Lower lobe of right lung (tissue), 2 donors: ENCODE measurements around the gene KLF16. TPM values are rescaled to one million over a fixed set of nuclear protein-coding genes. Genes with fewer than 3 reads are reported as not detected.
A peak's percentile ranks its signal among the peaks of the same experiment; 100 is the strongest.

Experiments used
- ATAC-seq, 2 donors: fragments of 200-7000 bp; cut with Tn5 transposase; one replicate each; pipeline ENCODE4 v1.9.1; 2020 to 2022; ENCODE audit warnings: mild to moderate bottlenecking in 2 of 2, moderate library complexity in 2 of 2
- DNase-seq: peaks from one replicate; pipeline ENCODE4 v3.0.0-alpha.2; 2020
- H3K27ac ChIP-seq: fragments of 200-600 bp; one replicate; pipeline ENCODE4 v1.8.0; 2022
- H3K27me3 ChIP-seq: fragments of 200-600 bp; one replicate; pipeline ENCODE4 v1.8.0; 2022; ENCODE audit warnings: low read depth
- H3K36me3 ChIP-seq: fragments of 200-600 bp; one replicate; pipeline ENCODE4 v1.8.0; 2022; ENCODE audit warnings: mild to moderate bottlenecking
- H3K4me1 ChIP-seq: fragments of 200-600 bp; one replicate; pipeline ENCODE4 v1.8.0; 2022
- H3K4me3 ChIP-seq: fragments of 200-600 bp; one replicate; pipeline ENCODE4 v1.8.0; 2022; ENCODE audit warnings: mild to moderate bottlenecking
- H3K9me3 ChIP-seq: fragments of 200-600 bp; one replicate; pipeline ENCODE4 v1.8.0; 2022
- CTCF ChIP-seq: fragments of 200-600 bp; IDR thresholded peaks from one replicate; pipeline ENCODE4 v1.8.0; 2022; ENCODE audit warnings: antibody characterized with exemption, mild to moderate bottlenecking
- intact Hi-C: fragments of 100-400 bp; cut with DNase I; formaldehyde crosslinking; loops from one replicate; pipeline ENCODE4 v1.11.0; 2022
- total RNA-seq: library from RNA; stranded (reverse); fragmentation: NEBNext Ultra II Directional; extraction: Animal tissue kit (Norgen Biotek cat#: 25700); gene quantifications from one replicate; pipeline ENCODE4 v1.2.1, GENCODE V29; 2021
- donor health status: DM: no; HTN: yes; CAD: no; lungs with severe emphysema.

Gene KLF16
- total RNA-seq, 1 donor from 2014 or later, result 22.2 TPM

- Histone ChIP-seq H3K4me1 (peaks cover 52% of the 10 kb centered on the region), H3K9me3 (no peaks in the 10 kb centered on the region), H3K4me3 (peak overlapping the region; percentile 99), H3K27me3 (no peaks in the 10 kb centered on the region), H3K27ac (peak overlapping the region; percentile 97), H3K36me3 (peaks cover 34% of the 10 kb centered on the region)
- intact Hi-C loops, result no loop called here
- DNase-seq (no peak), ATAC-seq (no peak)
- TF ChIP-seq CTCF, result no peak
Measured at GRCh38 chr19:1874554-1875185, 11.3 kb upstream of the KLF16 start.

- Histone ChIP-seq H3K9me3 (no peaks in the 10 kb centered on the region), H3K4me3 (peak overlapping the region; percentile 99), H3K4me1 (peaks cover 52% of the 10 kb centered on the region), H3K27ac (peak overlapping the region; percentile 97), H3K27me3 (no peaks in the 10 kb centered on the region), H3K36me3 (peaks cover 31% of the 10 kb centered on the region)
- TF ChIP-seq CTCF, result no peak
- intact Hi-C loops, result no loop called here
- ATAC-seq (peak; percentile 2 to 19), DNase-seq (no peak)
Measured at GRCh38 chr19:1873524-1874473, 10.4 kb upstream of the KLF16 start.

GRCh38 chr19:1872807-1873523 is 9.6 kb upstream of the KLF16 start:
- peak in 1 of 2 donors; percentile 1 for ATAC-seq
- peak overlapping the region; percentile 97 for H3K27ac ChIP-seq
- DNase-seq, result no peak
- no peaks in the 10 kb centered on the region for H3K9me3 ChIP-seq
- peaks cover 27% of the 10 kb centered on the region for H3K36me3 ChIP-seq
- TF ChIP-seq CTCF, result no peak
- peaks cover 52% of the 10 kb centered on the region for H3K4me1 ChIP-seq
- peak overlapping the region; percentile 99 for H3K4me3 ChIP-seq
- intact Hi-C loops, result no loop called here
- H3K27me3 ChIP-seq, result no peaks in the 10 kb centered on the region

GRCh38 chr19:1871630-1872029 is 8.3 kb upstream of the KLF16 start:
- TF ChIP-seq CTCF, result no peak
- peak overlapping the region; percentile 97 for H3K27ac ChIP-seq
- no peak for DNase-seq
- no peaks in the 10 kb centered on the region for H3K9me3 ChIP-seq
- H3K4me3 ChIP-seq, result no peak overlapping the region
- H3K4me1 ChIP-seq, result peaks cover 51% of the 10 kb centered on the region
- H3K27me3 ChIP-seq, result no peaks in the 10 kb centered on the region
- no peak for ATAC-seq
- peaks cover 27% of the 10 kb centered on the region for H3K36me3 ChIP-seq
- intact Hi-C loops, result no loop called here

- Histone ChIP-seq H3K4me3 (no peak overlapping the region), H3K4me1 (peaks cover 46% of the 10 kb centered on the region), H3K36me3 (peaks cover 27% of the 10 kb centered on the region), H3K9me3 (no peaks in the 10 kb centered on the region), H3K27me3 (no peaks in the 10 kb centered on the region), H3K27ac (no peak overlapping the region)
- intact Hi-C loops, result no loop called here
- TF ChIP-seq CTCF, result no peak
- DNase-seq (no peak), ATAC-seq (no peak)
Measured at GRCh38 chr19:1871140-1871597, 7.8 kb upstream of the KLF16 start.
